Measurements from ENCODE around the gene GALNTL6.
"Not testable (repeated sequence)": the region's sequence is repeated elsewhere in the genome, so short reads cannot be mapped to it uniquely, and the experiment has no call there.

The GALNTL6 gene

DNA sequence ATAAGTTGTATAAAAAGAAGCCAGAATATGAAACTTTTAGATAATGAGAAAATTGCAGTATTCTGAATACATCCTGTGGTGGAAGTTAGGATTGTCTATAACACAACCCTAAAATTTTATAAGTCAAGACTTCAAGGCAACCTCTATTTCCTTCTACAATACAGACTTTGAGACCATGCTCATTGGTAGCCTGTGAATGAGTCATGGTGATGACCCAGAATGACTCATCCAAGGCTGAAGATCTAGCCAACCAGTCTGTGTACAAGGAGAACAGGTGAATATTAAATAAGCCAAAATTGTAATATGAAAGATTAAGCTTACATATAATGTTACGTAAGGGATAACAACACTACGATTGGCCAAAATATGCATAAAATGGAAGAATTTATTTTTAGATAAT, 879.5 kb downstream of the GALNTL6 start:
- DNase-seq: no peak

DNA sequence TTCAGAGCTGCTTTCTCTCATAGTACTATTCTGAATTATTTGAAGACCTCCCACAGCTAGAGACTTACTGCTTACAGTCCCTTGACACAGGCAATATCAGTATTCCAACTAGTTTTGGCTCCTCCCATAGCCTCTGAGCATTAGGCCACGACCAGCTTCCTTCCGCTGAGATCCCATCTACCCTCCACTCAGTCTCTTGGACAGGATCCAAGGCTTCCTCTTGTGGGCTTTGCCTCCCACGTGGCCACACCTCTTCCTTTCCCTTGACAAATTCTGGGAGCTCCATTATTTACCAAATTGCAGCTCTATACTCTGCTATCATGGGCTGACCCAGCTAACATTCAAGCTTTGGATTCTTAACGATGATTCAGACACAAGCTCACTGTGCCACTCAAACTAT, 885.1 kb downstream of the GALNTL6 start:
- DNase-seq: no peak

DNA sequence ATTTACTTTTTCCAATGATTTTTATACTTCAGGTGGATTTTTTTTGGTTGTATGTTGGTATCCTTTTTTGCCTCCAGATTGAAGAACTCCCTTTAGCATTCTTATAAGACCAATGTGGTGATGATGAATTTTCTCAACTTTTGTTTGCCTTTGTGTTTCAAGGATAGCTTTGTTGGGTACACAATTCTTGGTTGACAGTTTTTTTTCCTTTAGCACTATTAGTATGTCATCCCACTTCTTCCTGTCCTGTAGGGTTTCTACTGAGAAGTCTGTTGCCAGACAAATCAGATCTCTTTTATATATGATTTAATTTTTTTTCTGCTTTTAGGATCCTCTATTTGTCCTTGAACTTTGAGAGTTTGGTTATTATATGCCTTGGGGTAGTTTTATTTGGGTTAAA, 892.4 kb downstream of the GALNTL6 start:
- DNase-seq: no peak

DNA sequence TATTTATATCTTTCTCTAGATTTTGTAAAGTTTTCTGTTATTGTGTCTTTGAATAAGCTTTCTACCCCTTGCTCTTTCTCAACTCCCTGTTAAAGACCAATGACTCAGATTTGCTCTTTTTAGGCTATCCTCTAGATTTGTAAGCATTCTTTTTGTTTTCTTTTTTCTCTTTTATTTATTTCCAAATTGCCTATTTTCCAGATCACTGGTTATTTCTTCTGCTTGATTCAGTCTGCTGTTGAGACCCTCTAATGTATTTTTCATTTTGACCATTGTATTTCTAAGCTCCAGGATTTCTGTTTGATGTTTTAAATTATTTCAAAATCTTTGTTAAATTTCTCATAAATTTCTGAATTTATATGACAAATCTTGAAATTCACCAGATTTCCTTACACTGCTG, 892.8 kb downstream of the GALNTL6 start:
- no peak for DNase-seq

DNA sequence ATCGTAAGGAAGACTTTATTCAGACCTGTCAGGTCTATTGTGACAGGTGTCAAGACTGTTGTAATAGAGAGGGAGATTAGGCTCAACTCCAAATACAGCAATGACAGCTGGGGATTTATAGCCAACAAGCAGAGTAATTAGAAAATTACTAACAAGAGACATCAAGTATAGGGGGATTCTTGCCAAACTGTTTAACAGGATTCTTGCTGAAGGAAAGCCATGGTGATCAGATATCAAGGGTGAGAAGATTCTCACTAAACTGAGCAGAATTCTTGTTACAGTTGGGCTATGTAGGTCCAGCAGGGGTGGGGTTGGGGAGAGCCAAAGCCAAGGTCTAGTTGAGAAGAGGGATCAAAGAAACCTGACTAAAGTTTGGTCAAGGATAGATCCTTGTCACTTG, 894.4 kb downstream of the GALNTL6 start:
- no peak for DNase-seq

DNA sequence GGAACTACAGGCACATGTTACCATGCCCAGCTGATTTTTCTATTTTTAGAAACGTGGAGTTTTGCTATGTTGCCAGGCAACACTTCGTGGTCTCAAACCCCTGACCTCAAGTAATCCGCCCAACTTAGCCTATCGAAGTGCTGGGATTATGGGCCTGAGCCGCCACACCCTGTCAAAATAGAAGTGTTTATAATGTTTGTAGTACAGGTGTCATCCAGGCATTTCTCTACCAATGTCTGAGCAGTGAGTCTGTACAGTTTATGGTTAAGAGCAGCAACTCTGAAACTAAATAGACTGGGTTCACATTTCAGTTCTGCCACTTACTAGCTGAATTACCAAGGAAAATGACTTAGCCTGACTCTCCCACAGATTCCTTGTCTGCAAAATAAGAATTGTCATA, 895.0 kb downstream of the GALNTL6 start:
- no peak for DNase-seq

DNA sequence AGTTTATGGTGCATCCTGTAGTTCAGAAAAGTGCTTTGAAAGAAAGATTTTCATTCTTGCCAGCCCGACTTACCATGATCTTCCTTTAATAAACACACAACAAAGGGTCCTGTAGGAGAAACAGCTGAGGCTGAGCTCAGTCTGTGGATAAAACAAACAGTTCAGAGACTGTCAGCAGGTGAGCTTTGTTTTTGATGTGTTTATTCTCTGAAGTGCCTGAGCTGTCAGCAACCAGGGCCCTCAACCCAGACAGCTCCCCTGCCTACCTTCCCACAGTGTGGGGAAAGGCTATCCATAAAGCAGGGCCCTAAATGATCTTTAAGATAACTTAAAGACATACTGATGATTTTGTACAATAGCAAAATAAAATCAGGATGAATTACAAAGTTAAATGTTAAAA, 896.2 kb downstream of the GALNTL6 start:
- no peak for DNase-seq

DNA sequence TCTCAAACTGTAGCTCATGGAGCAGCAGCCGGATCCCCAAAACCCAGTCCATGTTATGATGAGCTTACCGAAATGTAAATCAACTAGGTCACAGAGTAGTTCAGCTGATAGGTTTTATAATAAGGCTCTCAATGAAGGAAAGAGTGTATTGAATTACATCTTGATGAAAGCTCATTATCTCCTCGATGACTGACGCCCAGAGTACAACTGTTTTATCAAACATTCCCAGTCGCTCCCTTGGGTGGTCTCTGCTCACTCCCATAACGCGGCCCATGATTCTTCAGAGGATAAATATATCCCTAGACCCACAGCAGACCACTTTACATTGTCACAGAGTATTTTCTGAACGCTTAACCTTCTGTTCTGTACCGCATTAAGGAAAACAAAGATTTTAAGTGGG, 903.1 kb downstream of the GALNTL6 start:
- no peak for DNase-seq

DNA sequence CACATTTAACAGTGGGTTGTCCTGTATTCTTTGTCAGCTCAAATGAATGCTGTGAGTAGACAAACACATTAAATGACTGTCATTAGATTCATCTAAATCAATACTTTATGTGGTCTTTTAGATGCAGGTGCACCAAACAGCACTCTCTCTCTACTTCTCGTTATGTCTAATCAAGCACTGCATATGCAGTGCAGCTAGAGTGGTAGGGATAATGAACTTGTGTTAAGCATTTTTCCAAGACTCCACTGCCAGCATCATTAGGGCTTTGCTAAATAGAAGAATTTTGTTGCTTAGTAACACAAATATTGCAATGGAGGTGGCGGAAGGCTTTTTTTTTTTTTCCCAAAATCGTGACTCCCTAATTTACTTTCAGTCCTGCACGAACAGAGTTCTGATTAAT, 908.5 kb downstream of the GALNTL6 start:
- DNase-seq: no peak

DNA sequence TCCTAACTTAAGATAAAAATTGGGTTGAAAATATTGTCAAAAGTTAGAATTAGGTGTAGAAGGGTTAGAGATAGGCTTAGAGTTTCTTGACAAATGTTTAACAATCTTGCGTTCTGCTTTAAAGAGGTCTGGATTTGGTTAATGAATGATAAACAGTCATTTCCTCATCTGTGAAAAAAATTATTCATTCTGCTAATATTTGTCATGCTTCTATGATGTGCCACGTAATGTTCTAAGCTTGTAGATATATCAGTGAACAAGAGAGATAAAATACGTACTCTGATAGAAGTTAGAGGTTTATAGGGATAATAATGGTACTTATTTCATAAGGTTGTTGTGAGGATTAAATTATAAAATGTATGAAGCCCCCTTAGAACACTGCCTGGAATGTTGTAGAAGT, 912.4 kb downstream of the GALNTL6 start:
- DNase-seq: no peak

DNA sequence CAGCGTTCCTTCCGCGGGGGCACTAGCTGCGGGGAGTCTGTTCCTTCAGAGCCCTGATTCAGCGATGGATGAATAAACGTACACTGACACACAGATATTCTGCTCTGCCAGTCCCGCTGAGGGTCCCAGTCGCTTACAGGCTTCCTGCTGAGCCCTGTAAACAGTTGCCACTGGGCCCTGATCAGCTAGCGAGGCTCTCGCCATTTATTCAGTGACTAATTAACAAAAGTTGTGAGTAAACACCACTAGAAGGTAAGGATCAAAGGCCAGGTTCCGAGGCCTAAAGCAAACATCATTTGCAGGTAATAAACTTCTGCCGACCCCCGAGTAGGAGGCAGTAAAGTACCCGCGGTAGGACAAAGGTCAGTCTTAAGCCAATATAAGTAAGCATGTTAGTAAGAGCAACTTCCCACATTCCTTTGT, 912.8 kb downstream of the GALNTL6 start:
- DNase-seq: no peak

DNA sequence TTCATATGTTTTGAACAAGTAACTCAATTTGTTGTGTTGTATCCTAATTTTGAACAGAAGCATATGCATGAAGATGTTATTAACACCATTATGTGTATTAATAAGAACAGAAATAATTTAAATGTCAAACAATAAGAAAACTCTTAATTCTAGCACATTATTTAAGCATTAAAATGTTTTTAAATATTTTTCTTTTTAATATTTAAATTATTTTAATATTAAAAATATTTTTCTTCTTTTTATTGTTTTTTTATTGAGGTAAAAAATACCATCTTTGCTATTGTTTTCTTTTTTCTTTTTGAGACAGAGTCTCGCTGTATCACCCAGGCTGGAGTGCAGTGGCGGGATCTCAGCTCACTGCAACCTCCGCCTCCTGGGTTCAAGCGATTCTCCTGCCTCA, 914.4 kb downstream of the GALNTL6 start:
- DNase-seq: no peak

DNA sequence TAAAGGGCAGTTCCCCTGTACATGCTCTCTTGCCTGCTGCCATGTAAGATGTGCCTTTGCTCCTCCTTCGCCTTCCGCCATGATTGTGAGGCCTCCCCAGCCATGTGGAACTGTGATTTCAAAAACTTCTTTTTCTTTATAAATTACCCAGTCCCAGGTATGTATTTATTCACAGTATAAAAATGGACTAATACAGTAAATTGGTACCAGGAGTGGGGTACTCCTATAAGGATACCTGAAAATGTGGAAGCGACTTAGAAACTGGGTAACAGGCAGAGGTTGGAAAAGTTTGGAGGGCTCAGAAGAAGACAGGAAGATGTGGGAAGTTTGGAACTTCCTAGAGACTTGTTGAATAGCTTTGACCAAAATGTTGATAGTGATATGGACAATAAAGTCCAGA, 920.4 kb downstream of the GALNTL6 start:
- not testable (repeated sequence) for DNase-seq

DNA sequence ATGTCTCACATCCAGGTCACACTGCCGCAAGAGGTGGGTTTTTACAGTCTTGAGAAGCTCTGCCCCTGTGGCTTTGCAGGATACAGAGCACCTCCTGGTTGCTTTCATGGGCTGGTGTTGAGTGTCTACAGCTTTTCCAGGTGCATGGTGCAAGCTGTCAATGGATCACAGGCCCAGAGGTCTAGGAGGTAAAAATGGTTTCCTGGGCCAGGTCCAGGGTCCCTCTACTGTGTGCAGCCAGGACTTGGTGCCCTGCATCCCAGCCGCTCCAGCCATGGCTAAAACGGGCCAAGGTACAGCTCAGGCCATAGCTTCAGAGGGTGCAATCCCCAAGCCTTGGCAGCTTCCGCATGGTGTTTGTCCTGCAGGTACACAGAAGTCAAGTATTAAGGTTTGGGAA, 921.4 kb downstream of the GALNTL6 start:
- no peak for DNase-seq

DNA sequence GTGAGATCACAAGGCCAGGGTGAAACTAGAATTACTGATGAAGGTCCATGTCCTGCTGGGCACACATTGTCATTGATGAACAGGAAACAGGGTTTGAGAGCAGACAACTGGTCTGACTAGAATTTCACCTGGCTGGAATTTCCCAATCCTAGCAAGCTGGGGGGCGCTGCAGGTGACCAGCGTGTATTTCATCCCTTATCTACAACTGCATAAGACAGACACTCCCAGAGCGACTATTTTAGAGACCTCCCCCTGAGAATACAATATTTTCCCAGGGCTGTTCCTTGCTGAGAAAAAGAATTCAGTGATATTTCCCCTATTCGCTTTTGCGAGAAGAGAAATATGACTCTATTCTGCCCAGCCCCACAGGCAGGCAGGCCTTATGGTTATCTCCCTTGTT, 922.8 kb downstream of the GALNTL6 start:
- no peak for DNase-seq

DNA sequence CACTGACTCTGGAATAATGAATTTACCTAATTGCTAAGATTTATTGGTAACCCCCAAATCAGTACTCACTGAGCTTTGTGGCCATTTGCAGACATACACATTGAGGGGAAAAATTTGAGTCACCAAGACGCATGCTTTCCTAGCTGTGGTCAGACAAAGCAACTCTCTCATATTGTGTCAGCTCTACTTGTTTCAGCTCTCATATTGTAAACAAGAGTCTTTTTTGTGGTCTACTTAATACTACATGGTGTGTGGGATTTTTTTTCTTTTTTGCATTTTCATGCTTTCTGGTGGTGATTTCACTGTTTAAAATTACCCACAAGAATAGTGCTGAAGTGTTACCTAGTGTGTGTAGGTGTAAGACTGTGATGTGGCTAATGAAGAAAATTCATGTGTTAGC, 927.2 kb downstream of the GALNTL6 start:
- DNase-seq: no peak

DNA sequence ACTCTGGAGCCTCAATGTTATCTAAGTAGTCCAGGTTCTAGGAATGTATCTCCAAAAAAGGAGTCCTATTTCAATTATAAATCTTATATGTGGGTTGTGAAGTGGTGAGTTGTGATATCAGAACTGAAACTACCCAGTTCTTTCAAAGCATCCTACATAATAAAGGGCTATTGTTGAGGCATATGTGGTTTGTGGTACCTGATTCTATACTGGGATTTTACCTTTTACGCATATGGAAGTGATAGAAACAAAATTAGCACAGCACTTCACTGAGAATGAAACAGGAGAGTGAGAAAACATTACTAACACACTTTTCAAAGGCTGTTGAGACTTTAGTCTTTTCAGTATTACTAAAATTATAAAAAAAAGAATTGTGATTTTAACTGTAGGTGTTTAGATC, 937.7 kb downstream of the GALNTL6 start:
- DNase-seq: no peak

DNA sequence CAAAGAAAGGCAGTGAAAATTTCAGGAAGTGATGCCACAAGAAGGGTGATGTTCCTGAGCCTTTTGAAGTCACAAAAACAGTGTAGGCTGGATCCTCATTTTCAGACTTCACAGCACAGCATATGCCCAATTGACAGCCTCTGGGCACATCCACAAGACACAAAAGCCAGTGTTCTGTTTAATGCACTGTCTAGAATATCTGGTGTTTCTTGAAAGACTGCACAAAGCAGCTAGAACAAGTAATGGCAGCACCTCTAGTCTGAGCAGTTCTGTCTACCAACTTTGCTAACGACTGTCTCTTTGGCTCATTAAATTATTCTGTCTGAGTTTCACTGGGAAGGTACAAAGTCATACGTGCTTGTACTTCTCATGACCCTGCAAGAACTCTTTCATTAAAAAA, 938.3 kb downstream of the GALNTL6 start:
- no peak for DNase-seq

DNA sequence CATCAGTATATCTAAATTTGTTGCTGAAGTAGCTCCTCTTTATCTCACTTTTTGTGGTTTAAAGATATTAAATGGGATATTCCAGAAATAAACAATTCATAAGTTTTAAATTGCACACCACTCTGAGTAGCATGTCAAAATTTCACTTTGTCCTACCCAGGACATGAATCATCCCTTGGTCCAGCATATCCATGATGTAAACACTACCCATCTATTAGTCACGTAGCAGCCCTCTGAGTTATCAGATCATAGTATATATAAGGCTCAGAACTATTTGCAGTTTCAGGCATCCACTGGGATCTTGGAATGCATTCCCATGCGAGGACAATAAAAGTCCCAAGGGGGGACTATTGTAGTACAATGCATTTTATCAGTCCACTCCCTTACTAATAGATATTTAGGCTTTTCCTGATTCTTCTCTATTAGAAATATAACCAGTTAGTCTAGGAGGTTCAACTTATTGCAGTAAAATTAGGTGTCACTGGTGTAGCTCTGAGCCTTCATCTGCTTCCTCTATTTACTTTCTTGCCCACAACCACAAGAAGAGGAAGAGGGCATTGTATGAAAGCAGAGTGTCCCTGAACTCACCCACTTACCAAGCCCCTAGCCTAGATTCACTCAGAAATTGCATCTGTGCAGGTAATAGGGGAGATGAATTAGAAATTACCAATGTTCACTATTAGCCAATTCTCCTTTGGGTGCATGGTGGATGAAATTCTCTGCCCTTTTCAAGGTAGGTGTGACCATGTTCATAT, 945.6 kb downstream of the GALNTL6 start:
- no peak for DNase-seq

DNA sequence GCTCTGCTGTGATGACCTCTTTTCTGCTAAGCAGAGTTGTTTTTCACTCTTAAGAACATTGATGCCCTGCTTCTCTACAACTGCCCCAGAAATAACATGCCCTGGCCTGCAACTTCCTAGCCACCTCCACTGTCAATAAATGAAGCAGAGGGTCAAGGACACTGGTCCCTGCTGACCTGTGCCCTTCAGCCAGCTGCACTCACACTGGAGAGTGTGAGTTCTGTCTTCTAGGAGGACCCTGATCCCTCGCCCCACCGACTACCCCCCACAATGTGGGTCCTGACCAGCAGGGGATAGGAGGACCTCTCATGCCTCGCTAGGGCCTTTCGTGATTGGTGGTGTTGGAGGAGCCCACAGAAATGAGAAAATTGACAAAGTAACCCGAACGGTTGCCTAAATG, 947.3 kb downstream of the GALNTL6 start:
- DNase-seq: no peak

DNA sequence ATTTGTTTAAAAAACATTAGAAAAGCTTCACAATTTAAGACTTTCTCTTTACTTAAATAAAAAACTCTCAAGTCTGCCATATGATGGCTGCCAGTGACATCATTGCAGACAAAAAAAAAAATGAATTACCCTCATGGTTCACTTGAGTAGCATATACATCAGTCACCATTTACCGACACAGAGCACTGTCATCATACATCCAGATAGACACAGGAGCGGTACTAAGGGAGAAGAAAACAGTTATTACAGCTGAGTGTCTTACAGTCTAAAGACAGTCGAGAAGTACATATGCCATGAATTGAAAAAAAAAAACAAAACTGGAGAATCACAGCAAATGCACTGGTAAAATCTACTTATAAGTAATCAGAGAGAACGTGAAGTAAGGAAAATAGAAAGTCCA, 949.7 kb downstream of the GALNTL6 start:
- DNase-seq: no peak

DNA sequence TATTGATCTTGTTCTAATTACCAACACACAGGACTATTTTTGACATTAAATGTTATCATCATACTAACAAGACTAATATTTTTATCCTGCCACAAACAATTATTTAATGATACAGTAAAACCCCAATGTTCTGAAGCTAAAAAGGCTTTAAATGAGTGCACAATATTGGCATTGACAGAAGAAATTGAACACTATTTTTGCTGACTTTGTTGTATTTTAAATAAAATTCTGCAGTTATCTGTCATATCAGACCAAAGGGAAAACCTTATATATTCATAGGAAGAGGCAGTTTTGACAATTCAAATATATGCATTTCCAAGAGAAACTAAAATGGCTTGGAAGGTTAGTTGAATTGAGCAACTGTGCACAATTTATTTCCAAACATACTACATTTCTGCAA, 957.6 kb downstream of the GALNTL6 start:
- DNase-seq: no peak

DNA sequence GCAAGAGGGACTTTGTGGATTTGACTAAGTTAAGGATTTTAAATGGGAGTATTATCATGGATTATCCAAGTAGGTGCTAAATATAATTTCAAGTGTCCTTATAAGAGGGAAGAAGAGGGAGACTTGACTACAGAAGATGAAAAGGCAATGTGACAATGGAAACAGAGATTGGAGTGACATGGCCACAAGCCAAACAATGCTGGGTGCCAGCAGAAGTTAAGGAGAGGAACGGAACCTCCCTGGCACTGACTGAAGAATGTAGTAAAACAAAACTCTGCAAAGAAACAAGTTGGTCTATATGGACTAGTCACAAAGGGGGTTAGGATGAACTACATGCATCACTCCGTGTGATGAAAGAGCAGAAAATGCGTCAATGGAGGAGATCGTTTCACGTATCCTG, 959.6 kb downstream of the GALNTL6 start:
- no peak for DNase-seq

DNA sequence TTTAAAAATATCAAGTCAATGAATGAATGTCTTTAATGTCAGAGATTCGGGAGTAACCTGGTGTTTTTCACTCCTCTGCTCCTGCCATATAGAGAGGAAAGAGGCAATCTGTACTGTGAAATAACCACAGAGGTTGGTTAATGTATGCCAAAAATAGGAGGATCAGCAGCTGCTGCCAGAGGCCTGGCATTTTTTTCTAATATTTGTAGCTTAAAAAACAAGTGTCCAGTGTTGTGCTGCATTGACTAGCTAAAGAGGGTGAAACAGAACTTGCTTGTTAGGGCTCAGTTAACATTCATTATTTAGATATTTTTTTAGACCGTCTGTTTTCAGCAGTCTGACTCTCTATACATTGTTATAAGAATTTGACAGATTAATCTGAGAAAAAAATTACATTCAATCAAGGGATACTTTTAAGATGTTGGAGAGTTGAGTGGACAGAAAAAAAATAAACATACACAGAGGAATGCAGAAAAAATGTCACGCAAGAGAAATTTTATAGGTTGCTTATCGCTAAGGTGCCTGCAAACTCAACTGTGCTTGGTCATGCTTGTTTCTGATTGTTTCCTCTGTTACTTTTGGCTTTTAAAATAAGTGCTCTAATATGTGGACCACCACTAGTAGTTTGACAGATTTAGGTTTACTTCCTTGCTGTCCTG, 963.1 kb downstream of the GALNTL6 start:
- no peak for DNase-seq

Measured in activated CD8-positive, alpha-beta memory T cell treated with anti-CD3 and anti-CD28 coated beads, Interleukin-2, amount 50 U/mL, for 48 hours (primary cell).